Measurements from ENCODE around the gene PRKAR2A.

The PRKAR2A gene

GRCh38 chr3:48858709-48859108 is 11.0 kb upstream of the PRKAR2A start:
- TF ChIP-seq, protein P1, sequence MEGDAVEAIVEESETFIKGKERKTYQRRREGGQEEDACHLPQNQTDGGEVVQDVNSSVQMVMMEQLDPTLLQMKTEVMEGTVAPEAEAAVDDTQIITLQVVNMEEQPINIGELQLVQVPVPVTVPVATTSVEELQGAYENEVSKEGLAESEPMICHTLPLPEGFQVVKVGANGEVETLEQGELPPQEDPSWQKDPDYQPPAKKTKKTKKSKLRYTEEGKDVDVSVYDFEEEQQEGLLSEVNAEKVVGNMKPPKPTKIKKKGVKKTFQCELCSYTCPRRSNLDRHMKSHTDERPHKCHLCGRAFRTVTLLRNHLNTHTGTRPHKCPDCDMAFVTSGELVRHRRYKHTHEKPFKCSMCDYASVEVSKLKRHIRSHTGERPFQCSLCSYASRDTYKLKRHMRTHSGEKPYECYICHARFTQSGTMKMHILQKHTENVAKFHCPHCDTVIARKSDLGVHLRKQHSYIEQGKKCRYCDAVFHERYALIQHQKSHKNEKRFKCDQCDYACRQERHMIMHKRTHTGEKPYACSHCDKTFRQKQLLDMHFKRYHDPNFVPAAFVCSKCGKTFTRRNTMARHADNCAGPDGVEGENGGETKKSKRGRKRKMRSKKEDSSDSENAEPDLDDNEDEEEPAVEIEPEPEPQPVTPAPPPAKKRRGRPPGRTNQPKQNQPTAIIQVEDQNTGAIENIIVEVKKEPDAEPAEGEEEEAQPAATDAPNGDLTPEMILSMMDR (conservative IDR thresholded peaks at IDR 0.05; ENCODE audit: low read depth): no peak
- CTCF ChIA-PET: no interaction called here
- DNase-seq (ENCODE audit: low spot score): no peak
- H3K27ac ChIP-seq: no peak overlapping the region
- POLR2A ChIA-PET (ENCODE audit: low non-redundant PET): no interaction called here

DNA sequence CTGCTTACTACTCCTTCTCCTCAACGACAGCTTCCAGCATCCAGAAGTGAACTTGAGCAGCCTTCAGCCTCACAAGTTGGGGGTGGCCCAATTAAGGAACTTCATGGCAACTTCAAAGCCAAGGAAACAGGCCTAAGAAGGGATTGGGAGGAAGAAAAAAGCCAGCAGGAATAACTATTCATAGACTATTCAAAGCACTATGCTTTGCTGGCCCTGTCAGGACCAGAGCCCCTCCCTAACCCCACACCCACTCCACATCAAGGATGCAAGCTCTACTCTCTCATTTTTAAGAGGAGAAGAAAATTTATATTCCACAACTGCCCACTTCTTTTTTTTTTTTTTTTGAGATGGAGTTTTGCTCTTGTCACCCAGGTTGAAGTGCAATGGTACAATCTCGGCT is 10.0 kb upstream of the PRKAR2A start:
- ChIA-PET POLR2A (ENCODE audit: low non-redundant PET) (no interaction called here), CTCF (interaction anchor here (0.6 kb wide), 1 partner anchor 643 kb away, joined by 3 read pairs; no protein-coding TSS in a partner anchor)
- no peak for DNase-seq (ENCODE audit: low spot score)
- TF ChIP-seq, protein P1 (conservative IDR thresholded peaks at IDR 0.05; ENCODE audit: low read depth): no peak
- no peak overlapping the region for H3K27ac ChIP-seq

- TF ChIP-seq, protein P1 (conservative IDR thresholded peaks at IDR 0.05; ENCODE audit: low read depth): no peak
- H3K27ac ChIP-seq: peak overlapping the region; percentile 19; the same call in 1 of the 2 replicates
- CTCF ChIA-PET: no interaction called here
- no peak for DNase-seq (ENCODE audit: low spot score)
- POLR2A ChIA-PET (ENCODE audit: low non-redundant PET): no interaction called here
Measured at GRCh38 chr3:48856469-48856868, 8.8 kb upstream of the PRKAR2A start.

DNA sequence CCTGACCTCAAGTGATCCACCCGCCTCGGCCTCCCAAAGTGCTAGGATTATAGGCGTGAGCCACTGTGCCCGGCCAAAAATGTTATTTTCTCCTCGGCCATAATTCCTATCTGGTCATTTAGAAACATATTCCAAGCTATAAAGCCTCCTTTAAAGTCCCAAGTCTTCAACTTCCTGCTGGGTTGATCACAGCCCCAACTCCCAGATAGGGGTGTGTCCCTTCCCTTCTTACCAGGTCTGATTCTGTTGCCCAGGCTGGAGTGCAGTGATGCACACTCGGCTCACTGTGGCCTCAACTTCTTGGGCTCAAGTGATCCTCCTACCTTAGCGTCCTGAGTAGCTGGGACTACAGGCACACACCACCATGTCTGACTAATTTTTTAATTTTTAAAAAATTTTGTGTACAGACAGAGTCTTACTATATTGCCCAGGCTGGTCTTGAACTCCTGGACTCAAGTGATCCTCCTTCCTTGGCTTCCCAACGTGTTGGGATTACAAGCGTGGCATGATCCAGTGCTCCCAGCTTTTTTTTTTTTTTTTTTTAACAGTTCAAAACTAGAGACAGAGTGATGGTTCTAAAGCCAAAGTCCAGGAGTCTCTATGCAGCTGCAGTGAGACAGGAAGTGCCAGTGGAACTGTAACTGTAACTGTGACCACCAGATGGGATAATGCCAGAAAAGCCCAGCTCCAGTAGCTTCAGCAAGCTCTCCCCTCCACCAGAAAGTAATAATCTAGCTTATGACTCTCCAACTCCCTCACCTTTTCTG is 8.2 kb upstream of the PRKAR2A start:
- POLR2A ChIA-PET (ENCODE audit: low non-redundant PET): no interaction called here
- CTCF ChIA-PET: no interaction called here
- no peak overlapping the region for H3K27ac ChIP-seq
- no peak for DNase-seq (ENCODE audit: low spot score)
- TF ChIP-seq, protein P1 (conservative IDR thresholded peaks at IDR 0.05; ENCODE audit: low read depth): no peak

GRCh38 chr3:48852151-48852550 is 4.5 kb upstream of the PRKAR2A start:
- ChIA-PET POLR2A (ENCODE audit: low non-redundant PET) (no interaction called here), CTCF (no interaction called here)
- no peak for DNase-seq (ENCODE audit: low spot score)
- H3K27ac ChIP-seq: no peak overlapping the region
- TF ChIP-seq, protein P1 (conservative IDR thresholded peaks at IDR 0.05; ENCODE audit: low read depth): no peak

- TF ChIP-seq, protein P1 (conservative IDR thresholded peaks at IDR 0.05; ENCODE audit: low read depth): no peak
- ChIA-PET POLR2A (ENCODE audit: low non-redundant PET) (no interaction called here), CTCF (no interaction called here)
- H3K27ac ChIP-seq: no peak overlapping the region
- no peak for DNase-seq (ENCODE audit: low spot score)
Measured at GRCh38 chr3:48851407-48851806, 3.7 kb upstream of the PRKAR2A start.
